Lower lobe of right lung (tissue), 2 donors: Measurements from ENCODE around the gene GAREM1. TPM values are rescaled to one million over a fixed set of nuclear protein-coding genes. Genes with fewer than 3 reads are reported as not detected.

ENCODE experiments used
- ATAC-seq, 2 donors: fragments of 200-7000 bp; cut with Tn5 transposase; one replicate each; pipeline ENCODE4 v1.9.1; 2020 to 2022; ENCODE audit warnings: mild to moderate bottlenecking in 2 of 2, moderate library complexity in 2 of 2
- DNase-seq: peaks from one replicate; pipeline ENCODE4 v3.0.0-alpha.2; 2020
- H3K27ac ChIP-seq: fragments of 200-600 bp; one replicate; pipeline ENCODE4 v1.8.0; 2022
- H3K27me3 ChIP-seq: fragments of 200-600 bp; one replicate; pipeline ENCODE4 v1.8.0; 2022; ENCODE audit warnings: low read depth
- H3K36me3 ChIP-seq: fragments of 200-600 bp; one replicate; pipeline ENCODE4 v1.8.0; 2022; ENCODE audit warnings: mild to moderate bottlenecking
- H3K4me1 ChIP-seq: fragments of 200-600 bp; one replicate; pipeline ENCODE4 v1.8.0; 2022
- H3K4me3 ChIP-seq: fragments of 200-600 bp; one replicate; pipeline ENCODE4 v1.8.0; 2022; ENCODE audit warnings: mild to moderate bottlenecking
- H3K9me3 ChIP-seq: fragments of 200-600 bp; one replicate; pipeline ENCODE4 v1.8.0; 2022
- intact Hi-C: fragments of 100-400 bp; cut with DNase I; formaldehyde crosslinking; loops from one replicate; pipeline ENCODE4 v1.11.0; 2022
- total RNA-seq: library from RNA; stranded (reverse); fragmentation: NEBNext Ultra II Directional; extraction: Animal tissue kit (Norgen Biotek cat#: 25700); gene quantifications from one replicate; pipeline ENCODE4 v1.2.1, GENCODE V29; 2021
- TF ChIP-seq, protein P1 (sequence below): fragments of 200-600 bp; IDR thresholded peaks from one replicate; pipeline ENCODE4 v1.8.0; 2022; ENCODE audit warnings: antibody characterized with exemption, mild to moderate bottlenecking
- donor health status: DM: no; HTN: yes; CAD: no; lungs with severe emphysema.

Gene GAREM1
- total RNA-seq, 1 donor from 2014 or later: 10.3 TPM

DNA sequence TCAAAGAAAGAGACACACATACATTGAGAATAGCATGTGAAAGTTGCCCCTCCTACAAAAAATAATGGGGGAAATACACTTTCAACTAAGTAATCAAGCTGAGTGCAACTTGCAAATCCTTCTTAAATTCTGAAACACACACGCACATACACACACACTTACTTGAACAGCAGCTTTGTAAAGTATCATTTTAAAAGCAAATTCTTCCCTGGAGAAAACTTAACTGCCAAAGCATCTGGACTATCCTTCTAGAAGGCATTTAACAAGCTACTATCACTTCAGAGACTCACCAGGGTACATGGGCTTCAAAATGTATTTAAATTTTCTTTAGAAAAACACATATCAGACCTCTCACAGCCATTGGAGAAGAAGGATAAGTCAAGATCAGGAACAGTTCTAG is 15.3 kb downstream of the GAREM1 start:
- DNase-seq (no peak), ATAC-seq (no peak)
- H3K36me3 ChIP-seq: no peaks in the 10 kb centered on the region

GRCh38 chr18:32454593-32454992 is 16.1 kb downstream of the GAREM1 start:
- TF ChIP-seq, protein P1, sequence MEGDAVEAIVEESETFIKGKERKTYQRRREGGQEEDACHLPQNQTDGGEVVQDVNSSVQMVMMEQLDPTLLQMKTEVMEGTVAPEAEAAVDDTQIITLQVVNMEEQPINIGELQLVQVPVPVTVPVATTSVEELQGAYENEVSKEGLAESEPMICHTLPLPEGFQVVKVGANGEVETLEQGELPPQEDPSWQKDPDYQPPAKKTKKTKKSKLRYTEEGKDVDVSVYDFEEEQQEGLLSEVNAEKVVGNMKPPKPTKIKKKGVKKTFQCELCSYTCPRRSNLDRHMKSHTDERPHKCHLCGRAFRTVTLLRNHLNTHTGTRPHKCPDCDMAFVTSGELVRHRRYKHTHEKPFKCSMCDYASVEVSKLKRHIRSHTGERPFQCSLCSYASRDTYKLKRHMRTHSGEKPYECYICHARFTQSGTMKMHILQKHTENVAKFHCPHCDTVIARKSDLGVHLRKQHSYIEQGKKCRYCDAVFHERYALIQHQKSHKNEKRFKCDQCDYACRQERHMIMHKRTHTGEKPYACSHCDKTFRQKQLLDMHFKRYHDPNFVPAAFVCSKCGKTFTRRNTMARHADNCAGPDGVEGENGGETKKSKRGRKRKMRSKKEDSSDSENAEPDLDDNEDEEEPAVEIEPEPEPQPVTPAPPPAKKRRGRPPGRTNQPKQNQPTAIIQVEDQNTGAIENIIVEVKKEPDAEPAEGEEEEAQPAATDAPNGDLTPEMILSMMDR: no peak
- no peak overlapping the region for H3K4me3 ChIP-seq
- no peaks in the 10 kb centered on the region for H3K36me3 ChIP-seq
- intact Hi-C loops: loop anchor here (10.0 kb wide), 1 partner anchor 170 kb away; no protein-coding TSS in a partner anchor
- DNase-seq (no peak), ATAC-seq (peak in 1 of 2 donors; percentile 8)
- no peak overlapping the region for H3K27ac ChIP-seq
- H3K9me3 ChIP-seq: no peaks in the 10 kb centered on the region
- H3K4me1 ChIP-seq: no peaks in the 10 kb centered on the region
- no peaks in the 10 kb centered on the region for H3K27me3 ChIP-seq

More for the DNA sequence above, 15.3 kb downstream of the GAREM1 start:
- Histone ChIP-seq H3K4me3 (no peak overlapping the region), H3K4me1 (no peaks in the 10 kb centered on the region), H3K27ac (no peak overlapping the region), H3K9me3 (no peaks in the 10 kb centered on the region), H3K27me3 (no peaks in the 10 kb centered on the region)
- intact Hi-C loops: loop anchor here (10.0 kb wide), 1 partner anchor 171 kb away; no protein-coding TSS in a partner anchor
- TF ChIP-seq, protein P1: no peak

DNA sequence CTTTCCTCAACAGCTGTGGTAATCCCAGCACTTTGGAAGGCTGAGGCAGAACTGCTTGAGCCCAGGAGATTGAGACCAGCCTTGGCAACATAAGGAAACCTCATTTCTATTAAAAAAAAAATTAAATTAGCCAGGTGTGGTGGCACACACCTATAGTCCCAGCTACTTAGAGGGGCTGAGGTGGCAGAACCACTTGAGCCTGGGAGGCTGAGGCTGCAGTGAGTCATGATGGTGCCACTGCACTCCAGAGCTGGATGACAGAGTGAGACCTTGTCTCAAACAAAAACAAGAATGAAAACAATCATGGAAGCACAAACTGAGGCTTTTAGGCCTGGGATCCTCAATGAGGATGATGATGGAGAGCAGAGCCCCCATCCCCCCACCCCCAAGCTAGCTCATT is 19.8 kb downstream of the GAREM1 start:
- peak; percentile 49 to 82 for ATAC-seq
- no peak for DNase-seq
- H3K4me1 ChIP-seq: no peaks in the 10 kb centered on the region
- H3K4me3 ChIP-seq: no peak overlapping the region
- H3K9me3 ChIP-seq: no peaks in the 10 kb centered on the region
- no peaks in the 10 kb centered on the region for H3K27me3 ChIP-seq
- intact Hi-C loops: loop anchor here (10.0 kb wide), 1 partner anchor 166 kb away; no protein-coding TSS in a partner anchor
- TF ChIP-seq, protein P1: no peak
- H3K36me3 ChIP-seq: no peaks in the 10 kb centered on the region
- no peak overlapping the region for H3K27ac ChIP-seq

- ATAC-seq: no peak
- TF ChIP-seq, protein P1: no peak
Observed at GRCh38 chr18:32450026-32450691, 20.5 kb downstream of the GAREM1 start.

DNA sequence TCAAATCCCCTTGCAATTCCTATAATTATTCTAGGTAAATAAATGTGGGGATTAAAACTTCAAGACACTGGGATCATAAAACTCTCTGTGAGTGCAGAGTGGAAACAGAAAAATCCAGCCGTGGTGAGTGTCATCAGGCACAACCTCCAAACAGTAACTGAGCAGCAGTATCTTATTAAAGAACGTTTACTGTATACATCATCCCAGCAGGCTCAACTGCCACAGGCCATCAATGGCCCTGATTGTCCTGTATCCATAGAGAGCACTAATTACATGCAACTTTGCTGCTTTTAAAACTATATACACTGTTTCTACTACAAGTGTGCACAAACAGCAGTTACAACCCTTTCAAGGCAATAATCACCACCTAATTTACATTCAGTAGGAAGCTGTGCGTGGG is 23.9 kb downstream of the GAREM1 start:
- H3K4me3 ChIP-seq: no peak overlapping the region
- peaks cover 4% of the 10 kb centered on the region for H3K4me1 ChIP-seq
- ATAC-seq (no peak), DNase-seq (no peak)
- no peaks in the 10 kb centered on the region for H3K9me3 ChIP-seq
- H3K27me3 ChIP-seq: no peaks in the 10 kb centered on the region
- H3K36me3 ChIP-seq: no peaks in the 10 kb centered on the region
- TF ChIP-seq, protein P1: no peak
- H3K27ac ChIP-seq: no peak overlapping the region
- intact Hi-C loops: no loop called here

More at GRCh38 chr18:32450026-32450691, 20.5 kb downstream of the GAREM1 start:
- no peak for DNase-seq
- Histone ChIP-seq H3K36me3 (no peaks in the 10 kb centered on the region), H3K9me3 (no peaks in the 10 kb centered on the region), H3K4me1 (no peaks in the 10 kb centered on the region), H3K4me3 (no peak overlapping the region), H3K27ac (no peak overlapping the region), H3K27me3 (no peaks in the 10 kb centered on the region)
- intact Hi-C loops: loop anchor here (10.0 kb wide), 1 partner anchor 165 kb away; no protein-coding TSS in a partner anchor
